LHCN-M2 (cell line): Measurements from ENCODE around the gene COL16A1. TPM values are rescaled to one million over a fixed set of nuclear protein-coding genes. Genes with fewer than 3 reads are reported as not detected.

Experiments used
- DNase-seq: peaks from one replicate; pipeline ENCODE4 v3.0.0-alpha.2; 2012; ENCODE audit warnings: low read depth
- total RNA-seq: library from RNA; depleted of rRNA; stranded (reverse); fragments of >200 nt; gene quantifications from 2 replicates; pipeline ENCODE4 v1.2.3, GENCODE V29; 2014

Gene COL16A1
- total RNA-seq, 1 experiment from 2014 or later: 9.8 TPM

- peak; percentile 43 for DNase-seq
Measured at GRCh38 chr1:31626223-31627207, 77.3 kb downstream of the COL16A1 start.

- peak; percentile 60 for DNase-seq
Measured at GRCh38 chr1:31625561-31626222, 78.1 kb downstream of the COL16A1 start.

- no peak for DNase-seq
Measured at GRCh38 chr1:31624731-31625514, 78.9 kb downstream of the COL16A1 start.

DNA sequence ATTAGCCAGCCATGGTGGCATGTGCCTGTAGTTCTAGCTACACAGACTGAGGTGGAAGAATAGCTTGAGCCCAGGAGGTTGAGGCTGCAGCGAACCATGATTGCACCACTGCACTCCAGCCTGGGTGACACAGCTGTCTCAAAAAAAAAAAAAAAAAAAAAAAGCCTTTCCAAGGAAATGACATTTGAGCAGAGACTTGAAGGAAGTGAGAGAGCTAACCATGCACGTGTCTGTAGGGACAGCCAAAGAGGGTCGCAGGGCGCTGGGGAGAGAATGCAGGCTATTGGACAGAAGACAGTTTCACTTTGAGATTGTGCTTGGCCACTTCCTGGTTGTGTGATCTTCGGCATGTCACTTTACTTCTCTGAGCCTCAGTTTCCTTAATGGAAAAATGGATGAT is 79.5 kb downstream of the COL16A1 start:
- DNase-seq: no peak

GRCh38 chr1:31623365-31623764 is 80.5 kb downstream of the COL16A1 start:
- DNase-seq: no peak

GRCh38 chr1:31621847-31622730 is 81.7 kb downstream of the COL16A1 start:
- no peak for DNase-seq

DNA sequence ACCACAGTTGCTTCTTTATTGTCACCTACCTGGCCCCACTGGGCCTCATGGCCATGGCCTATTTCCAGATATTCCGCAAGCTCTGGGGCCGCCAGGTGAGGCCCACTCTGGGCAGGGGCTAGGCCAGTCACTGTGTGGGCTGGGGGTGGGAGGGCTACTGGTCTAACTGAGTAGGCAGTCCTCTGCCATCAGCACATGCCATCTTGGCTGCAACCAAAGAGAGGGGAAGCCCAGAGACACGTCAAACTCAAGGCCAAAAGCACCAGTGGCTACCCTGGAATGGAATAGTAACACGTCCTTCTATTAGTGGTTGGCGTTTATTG is 82.4 kb downstream of the COL16A1 start:
- no peak for DNase-seq

DNA sequence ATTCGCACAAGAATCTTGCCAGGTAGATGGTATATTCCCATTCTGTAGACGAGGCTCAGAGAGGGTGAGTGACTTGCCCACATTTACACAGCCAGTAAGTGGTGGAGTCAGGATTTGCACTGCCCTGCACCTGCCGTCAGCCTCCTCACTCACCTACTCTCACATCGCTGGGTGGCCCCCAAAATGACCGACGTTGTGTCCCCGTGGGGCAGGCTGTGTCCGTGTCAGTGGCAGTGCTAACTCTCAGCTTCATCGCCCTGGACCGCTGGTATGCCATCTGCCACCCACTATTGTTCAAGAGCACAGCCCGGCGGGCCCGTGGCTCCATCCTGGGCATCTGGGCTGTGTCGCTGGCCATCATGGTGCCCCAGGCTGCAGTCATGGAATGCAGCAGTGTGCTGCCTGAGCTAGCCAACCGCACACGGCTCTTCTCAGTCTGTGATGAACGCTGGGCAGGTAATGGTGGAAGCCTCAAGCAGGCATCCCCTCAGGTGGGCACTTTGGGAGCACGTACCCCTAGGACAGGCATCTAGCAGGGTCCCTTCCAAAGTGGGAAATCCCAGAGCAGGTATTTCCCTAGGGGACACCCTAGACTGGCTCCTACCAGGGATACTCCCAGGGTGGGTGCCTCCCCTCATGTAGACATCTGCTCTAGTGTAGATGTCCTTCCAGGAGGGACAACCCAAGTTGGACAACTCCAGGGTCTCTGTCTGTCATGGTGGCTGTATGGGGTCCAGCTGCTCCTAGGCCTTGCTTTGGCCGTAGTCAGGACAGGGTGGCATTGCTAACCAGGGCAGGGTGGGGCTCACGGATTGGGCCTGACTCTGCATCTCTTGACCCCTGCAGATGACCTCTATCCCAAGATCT is 83.0 kb downstream of the COL16A1 start:
- DNase-seq: no peak

GRCh38 chr1:31618916-31619846 is 84.6 kb downstream of the COL16A1 start:
- no peak for DNase-seq

DNA sequence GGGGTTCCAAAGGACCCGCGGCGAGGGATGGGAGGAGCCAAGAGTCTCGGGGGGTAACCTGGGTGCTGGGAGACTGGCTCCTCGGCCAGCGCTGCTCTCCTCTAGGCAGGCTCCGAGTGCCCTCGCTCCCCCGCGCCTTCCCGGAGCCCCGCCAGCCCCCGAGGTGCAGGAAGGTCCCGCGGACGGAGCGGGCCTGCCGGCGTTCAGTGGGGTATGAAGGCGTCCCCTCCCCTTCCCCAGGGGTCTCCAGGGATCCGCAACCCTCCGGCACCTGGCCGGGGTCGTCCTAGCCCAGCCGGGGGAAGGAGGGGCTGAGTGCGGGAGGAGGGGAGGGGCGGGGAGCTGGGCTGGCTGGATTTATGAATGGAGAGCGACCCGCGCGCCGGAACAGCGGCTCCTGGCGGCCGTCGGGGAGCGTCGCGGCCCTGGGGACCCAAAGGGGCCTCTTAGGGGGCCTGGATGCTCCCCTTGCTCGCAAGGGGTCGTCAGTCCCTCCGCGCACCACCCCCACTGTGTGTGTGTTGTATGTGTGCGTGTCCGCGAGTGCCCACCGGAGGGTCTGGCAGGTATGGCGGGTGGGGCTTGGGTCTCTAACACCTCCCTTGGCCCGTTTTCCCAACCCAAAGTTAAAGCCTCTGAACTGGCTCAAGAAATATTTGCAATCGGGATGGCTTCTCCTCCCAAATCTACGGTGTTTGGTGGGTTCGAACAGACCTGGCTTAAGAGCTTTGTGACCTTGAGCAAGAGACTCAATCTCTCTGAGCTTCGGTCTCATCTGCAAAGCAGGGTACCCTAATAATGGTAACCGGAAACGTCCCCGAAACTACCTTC is 85.7 kb downstream of the COL16A1 start:
- DNase-seq: peak; percentile 11

GRCh38 chr1:31617218-31617915 is 86.5 kb downstream of the COL16A1 start, which contains the start of gene HCRTR1:
HCRTR1 (plus strand) TSS chr1:31617689; CDS start chr1:31619193, 1,504 bp downstream.
- DNase-seq: no peak

DNA sequence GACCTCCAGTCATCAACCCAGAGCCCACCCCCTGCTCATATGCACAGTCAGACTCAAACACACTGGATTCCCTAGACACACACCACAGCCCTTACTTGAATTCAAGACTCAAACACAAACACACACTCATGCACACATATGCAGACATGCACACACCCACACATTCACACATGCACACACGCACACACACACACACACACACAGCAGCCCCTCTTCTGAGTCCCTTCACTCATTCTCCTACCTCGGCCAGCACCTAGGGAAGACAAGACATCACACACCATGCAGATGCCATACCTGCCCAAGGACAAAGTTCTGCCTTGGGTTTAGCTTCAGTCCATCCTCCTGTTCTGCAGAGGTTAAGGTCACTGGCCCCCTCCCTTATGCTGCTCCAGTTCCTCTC is 87.9 kb downstream of the COL16A1 start:
- no peak for DNase-seq

DNA sequence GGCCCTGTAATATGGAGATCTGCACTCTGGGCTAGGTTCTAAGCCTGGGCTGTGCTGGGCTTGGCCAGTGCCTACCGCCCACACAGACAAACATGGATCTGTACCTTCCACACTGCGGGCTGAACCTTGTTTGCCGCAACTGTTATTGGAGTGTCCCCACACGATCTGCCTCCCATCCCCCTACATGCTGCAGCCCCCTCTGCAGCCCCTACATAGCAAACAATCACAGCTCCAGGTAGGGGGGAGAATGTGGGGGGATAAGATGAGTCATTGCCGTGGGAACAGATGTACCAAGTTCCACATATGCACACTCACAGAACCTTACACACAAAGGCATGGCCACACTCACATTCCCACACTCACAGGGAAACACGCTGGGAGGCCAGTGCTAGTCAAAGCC is 88.4 kb downstream of the COL16A1 start:
- no peak for DNase-seq

DNA sequence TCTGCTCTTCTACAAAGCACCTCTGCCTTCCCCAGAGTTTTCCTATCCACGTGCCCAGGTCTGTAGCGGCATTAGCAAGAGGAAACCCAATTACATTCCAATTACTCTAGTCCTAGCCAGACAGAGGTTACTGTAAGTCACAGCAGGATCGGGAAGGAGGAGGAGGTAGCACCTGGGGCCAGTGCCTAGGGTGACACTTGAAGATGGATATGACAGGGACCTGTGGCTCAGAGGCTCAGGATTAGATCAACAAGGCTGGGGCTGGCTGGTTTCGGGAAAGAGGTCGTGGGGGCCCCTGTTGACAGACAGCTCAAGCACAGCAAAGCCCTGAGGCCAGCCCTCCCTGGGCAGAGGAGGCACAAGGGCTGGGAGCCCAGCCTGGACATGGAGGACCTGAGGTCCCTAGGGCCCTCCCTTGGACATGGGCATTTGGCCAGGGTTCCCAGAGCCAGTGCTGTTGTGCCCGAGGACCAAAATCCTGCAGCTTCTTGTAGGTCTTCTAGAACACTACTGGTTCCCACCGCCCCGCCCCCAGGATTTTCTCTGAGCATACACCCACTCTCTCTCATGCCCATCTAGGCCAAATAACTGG is 89.3 kb downstream of the COL16A1 start:
- no peak for DNase-seq

DNA sequence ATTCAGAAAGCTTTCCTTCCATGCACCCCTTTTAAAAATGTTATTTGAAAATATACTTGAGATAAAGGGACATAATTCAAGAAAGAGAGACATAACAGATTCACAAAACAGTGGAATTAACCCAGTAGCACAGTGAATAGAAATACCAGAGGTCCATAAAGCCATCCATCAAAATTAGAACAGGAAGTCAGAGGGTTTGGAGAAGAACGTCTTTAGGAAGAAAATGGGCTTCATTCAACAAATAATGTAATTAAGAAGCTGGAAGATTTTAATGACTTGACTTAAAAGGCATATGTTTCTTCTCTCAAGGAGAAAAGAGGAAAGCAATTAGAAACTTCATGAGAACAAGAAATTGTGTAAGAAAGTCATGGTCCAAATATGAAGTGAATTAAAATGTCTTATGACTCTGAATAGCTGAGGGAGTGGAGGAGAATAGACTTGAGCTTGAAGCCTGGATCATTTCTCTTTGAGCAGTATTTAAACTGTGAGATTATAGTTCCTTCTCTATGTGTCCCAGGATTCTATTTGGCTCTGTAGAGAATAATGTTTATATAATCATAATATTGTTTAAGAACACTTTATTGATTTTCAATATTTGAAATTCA is 94.2 kb downstream of the COL16A1 start:
- DNase-seq: no peak

DNA sequence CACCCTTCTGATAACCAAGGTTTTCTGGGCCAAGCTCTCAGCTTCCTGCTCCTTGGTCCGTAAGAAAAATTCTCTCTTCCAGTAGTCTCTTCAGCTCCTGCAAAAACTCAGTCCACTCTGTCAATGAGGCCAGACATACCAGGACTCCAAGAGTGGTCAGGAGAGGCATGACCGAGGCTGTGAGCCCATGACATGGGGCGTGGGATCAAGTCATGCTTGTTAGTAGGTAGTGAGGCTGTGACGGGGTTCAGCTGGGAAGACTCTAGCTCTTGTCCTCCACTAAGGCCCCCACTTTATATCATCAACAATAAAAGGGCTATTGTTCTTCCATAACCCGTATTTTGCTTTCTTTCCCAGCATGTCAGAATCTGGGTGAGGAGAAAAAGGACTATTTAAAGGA is 96.5 kb downstream of the COL16A1 start:
- DNase-seq: no peak
